Measurements from ENCODE around the gene SLC2A1. TPM values are rescaled to one million over a fixed set of nuclear protein-coding genes. Genes with fewer than 3 reads are reported as not detected.
A peak's percentile ranks its signal among the peaks of the same experiment; 100 is the strongest.

SLC2A1 gene
- total RNA-seq, 3 donors from 2014 or later = 29.5 to 78.9 (median 42.1) TPM

GRCh38 chr1:42960566-42961311 is 2.1 kb upstream of the SLC2A1 start:
- H3K27ac ChIP-seq = no peak overlapping the region
- H3K36me3 ChIP-seq = no peaks in the 10 kb centered on the region
- DNase-seq (ENCODE audit: low spot score in 2 of 2) = no peak
- H3K9me3 ChIP-seq = no peaks in the 10 kb centered on the region
- no peaks in the 10 kb centered on the region for H3K27me3 ChIP-seq
- H3K4me1 ChIP-seq = peaks cover 2 to 3% of the 10 kb centered on the region in 2 donors
- no peak overlapping the region for H3K4me3 ChIP-seq
- intact Hi-C loops (cut with DNase I; ENCODE audit: low total_unique reads) = no loop called here
- no peak for TF ChIP-seq POLR2AphosphoS5 (IDR thresholded peaks at IDR 0.05)
- TF ChIP-seq, protein P1, sequence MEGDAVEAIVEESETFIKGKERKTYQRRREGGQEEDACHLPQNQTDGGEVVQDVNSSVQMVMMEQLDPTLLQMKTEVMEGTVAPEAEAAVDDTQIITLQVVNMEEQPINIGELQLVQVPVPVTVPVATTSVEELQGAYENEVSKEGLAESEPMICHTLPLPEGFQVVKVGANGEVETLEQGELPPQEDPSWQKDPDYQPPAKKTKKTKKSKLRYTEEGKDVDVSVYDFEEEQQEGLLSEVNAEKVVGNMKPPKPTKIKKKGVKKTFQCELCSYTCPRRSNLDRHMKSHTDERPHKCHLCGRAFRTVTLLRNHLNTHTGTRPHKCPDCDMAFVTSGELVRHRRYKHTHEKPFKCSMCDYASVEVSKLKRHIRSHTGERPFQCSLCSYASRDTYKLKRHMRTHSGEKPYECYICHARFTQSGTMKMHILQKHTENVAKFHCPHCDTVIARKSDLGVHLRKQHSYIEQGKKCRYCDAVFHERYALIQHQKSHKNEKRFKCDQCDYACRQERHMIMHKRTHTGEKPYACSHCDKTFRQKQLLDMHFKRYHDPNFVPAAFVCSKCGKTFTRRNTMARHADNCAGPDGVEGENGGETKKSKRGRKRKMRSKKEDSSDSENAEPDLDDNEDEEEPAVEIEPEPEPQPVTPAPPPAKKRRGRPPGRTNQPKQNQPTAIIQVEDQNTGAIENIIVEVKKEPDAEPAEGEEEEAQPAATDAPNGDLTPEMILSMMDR (IDR thresholded peaks at IDR 0.05) = no peak
- TF ChIP-seq POLR2A (IDR thresholded peaks at IDR 0.05) = no peak

DNA sequence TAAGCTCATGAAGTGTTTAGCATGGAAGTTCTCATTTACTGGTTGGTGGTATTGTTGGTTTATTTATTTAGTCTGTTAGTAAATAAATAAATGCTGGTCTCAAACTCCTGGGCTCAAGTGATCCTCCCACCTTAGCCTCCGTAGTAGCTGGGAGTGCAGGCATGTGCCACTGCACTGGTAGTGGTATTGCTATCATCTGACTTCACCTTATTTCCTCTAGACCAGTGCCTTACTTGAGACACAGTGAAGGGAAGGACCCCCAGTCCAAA is 1.4 kb upstream of the SLC2A1 start:
- H3K27ac ChIP-seq = no peak overlapping the region
- H3K27me3 ChIP-seq = no peaks in the 10 kb centered on the region
- H3K36me3 ChIP-seq = no peaks in the 10 kb centered on the region
- TF ChIP-seq POLR2AphosphoS5 (IDR thresholded peaks at IDR 0.05) = no peak
- TF ChIP-seq POLR2A (IDR thresholded peaks at IDR 0.05) = no peak
- TF ChIP-seq, protein P1 (IDR thresholded peaks at IDR 0.05) = no peak
- peaks cover 3 to 7% of the 10 kb centered on the region in 2 donors for H3K4me1 ChIP-seq
- DNase-seq (ENCODE audit: low spot score in 2 of 2) = no peak
- no peak overlapping the region for H3K4me3 ChIP-seq
- H3K9me3 ChIP-seq = no peaks in the 10 kb centered on the region
- intact Hi-C loops (cut with DNase I; ENCODE audit: low total_unique reads) = no loop called here

DNA sequence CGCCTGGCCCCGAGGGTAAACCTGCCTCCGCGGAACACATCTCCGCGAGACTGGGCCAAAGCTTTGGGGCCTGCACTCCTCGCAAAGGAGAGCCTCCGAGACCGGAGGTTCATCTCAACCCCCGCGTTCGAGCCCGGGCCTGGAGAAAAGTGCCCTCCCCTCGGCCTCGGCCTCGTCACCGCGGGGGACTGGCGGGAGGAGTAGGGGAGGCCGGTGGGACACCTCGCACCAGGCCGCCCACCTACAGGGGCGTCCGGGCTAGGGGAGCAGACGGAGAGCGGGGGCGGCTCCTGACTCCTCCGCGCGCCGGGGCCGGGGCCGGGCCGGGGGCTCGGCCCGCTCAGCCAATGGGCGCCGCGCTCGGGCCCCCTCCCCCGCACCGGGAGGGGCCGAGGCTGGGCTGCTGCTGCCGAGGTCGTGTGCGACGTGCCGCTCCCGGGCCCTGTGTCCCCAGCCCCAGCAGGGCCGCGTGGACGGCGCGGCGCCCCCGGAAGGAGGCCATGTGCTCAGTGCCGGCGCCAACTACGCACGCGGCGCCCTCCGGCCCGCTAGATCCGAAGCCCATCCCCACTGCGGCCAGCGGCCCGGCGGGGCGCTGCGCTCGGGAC is 684 bp downstream of the SLC2A1 start:
- Histone ChIP-seq H3K36me3 (no peaks in the 10 kb centered on the region), H3K4me3 (peak overlapping the region; percentile 66 to 93 (median 84)), H3K9me3 (no peaks in the 10 kb centered on the region), H3K4me1 (peaks cover 3 to 7% of the 10 kb centered on the region in 2 donors), H3K27ac (peak overlapping the region; percentile 93 to 94), H3K27me3 (no peaks in the 10 kb centered on the region)
- peak; percentile 56 to 67 for DNase-seq (ENCODE audit: low spot score in 2 of 2)
- intact Hi-C loops (cut with DNase I; ENCODE audit: low total_unique reads) = no loop called here
- no peak for TF ChIP-seq POLR2AphosphoS5 (IDR thresholded peaks at IDR 0.05)

DNA sequence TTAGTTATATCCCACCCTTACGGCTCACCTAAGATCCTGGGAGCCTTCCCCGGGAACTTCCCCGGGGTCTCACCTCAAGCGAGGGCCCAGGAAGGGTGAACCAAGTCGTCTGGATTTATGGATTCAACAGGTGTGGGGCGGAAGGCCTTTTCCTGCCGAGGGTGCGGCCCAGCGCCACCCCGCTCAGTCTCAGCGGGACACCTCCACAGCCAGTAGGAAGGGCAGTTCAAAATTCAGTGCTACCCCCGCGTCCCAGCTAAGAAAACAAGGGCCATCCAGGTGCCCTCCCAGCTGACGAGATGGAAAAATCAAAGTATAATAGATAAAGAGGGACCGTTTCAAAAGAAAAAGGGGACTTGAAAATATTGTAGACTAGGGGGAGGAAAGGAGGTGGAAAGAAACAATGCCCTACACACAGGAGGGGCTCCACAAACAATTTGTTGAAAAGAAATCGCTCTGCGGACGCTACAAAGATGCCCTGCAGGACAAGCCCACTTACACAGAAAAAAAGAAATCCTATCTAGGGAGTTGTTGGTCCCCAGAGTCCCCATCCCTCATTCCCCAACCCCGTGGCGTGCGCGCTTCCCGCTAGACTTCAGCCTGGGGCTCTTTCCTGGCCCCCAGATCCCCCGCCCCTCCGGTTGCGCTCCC is 1.3 kb downstream of the SLC2A1 start:
- H3K9me3 ChIP-seq = no peaks in the 10 kb centered on the region
- peaks cover 3 to 12% of the 10 kb centered on the region in 2 donors for H3K4me1 ChIP-seq
- H3K27me3 ChIP-seq = no peaks in the 10 kb centered on the region
- peak overlapping the region; percentile 93 to 94 for H3K27ac ChIP-seq
- H3K36me3 ChIP-seq = no peaks in the 10 kb centered on the region
- peak overlapping the region; percentile 66 to 93 (median 84) for H3K4me3 ChIP-seq
- intact Hi-C loops (cut with DNase I; ENCODE audit: low total_unique reads) = no loop called here
- TF ChIP-seq, protein P1 (IDR thresholded peaks at IDR 0.05) = no peak
- TF ChIP-seq POLR2A (IDR thresholded peaks at IDR 0.05) = no peak
- no peak for TF ChIP-seq POLR2AphosphoS5 (IDR thresholded peaks at IDR 0.05)
- no peak for DNase-seq (ENCODE audit: low spot score in 2 of 2)

- peak overlapping the region; percentile 93 to 94 for H3K27ac ChIP-seq
- peaks cover 3 to 12% of the 10 kb centered on the region in 2 donors for H3K4me1 ChIP-seq
- peak overlapping the region; percentile 66 to 93 (median 84) for H3K4me3 ChIP-seq
- no peak for DNase-seq (ENCODE audit: low spot score in 2 of 2)
- TF ChIP-seq POLR2A (IDR thresholded peaks at IDR 0.05) = no peak
- TF ChIP-seq, protein P1 (IDR thresholded peaks at IDR 0.05) = no peak
- TF ChIP-seq POLR2AphosphoS5 (IDR thresholded peaks at IDR 0.05) = no peak
- no peaks in the 10 kb centered on the region for H3K36me3 ChIP-seq
- H3K9me3 ChIP-seq = no peaks in the 10 kb centered on the region
- no peaks in the 10 kb centered on the region for H3K27me3 ChIP-seq
- intact Hi-C loops (cut with DNase I; ENCODE audit: low total_unique reads) = no loop called here
These were observed 1.9 kb downstream of the SLC2A1 start for GRCh38 chr1:42956739-42957138.
